ENCODE results near the gene SUGCT. TPM values are rescaled to one million over a fixed set of nuclear protein-coding genes. Genes with fewer than 3 reads are reported as not detected.

SUGCT gene
- total RNA-seq, 1 experiment from 2014 or later = 5.4 TPM

DNA sequence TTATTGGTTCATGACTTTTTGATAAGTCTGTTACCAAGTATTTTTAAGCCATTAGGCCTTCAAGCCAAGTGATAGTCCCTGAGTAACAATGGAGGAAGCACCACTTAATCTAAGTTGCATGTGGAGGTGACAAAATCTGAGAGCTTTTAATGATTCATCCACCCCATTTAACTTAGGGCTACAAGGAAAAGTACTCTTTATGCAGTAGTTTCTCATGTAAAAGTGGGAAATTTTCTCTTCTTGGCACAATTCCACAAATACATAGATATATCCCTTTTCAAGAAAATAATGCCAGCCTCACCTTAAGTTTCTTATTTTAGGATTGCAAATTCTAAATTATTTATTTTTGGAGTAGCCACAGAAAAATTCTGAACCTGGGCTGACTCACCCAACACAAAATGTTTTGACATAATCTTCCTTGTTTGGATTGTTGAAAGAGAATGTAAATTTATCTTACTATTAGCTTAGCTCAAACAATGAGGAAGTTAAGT, 85.7 kb downstream of the SUGCT start:
- no peak overlapping the region for H3K4ac ChIP-seq (ENCODE audit: low read depth, low read length)
- H2AK5ac ChIP-seq (ENCODE audit: insufficient read length, low read length) = no peak overlapping the region
- H2BK12ac ChIP-seq (ENCODE audit: insufficient read length, low read depth, low read length) = no peak overlapping the region
- no peak overlapping the region for H3K9ac ChIP-seq (ENCODE audit: extremely low read depth, insufficient read length, low read length)
- no peak overlapping the region for H3K23ac ChIP-seq (ENCODE audit: insufficient read length, low read depth, low read length)
- no peaks in the 10 kb centered on the region for H3K79me1 ChIP-seq (ENCODE audit: insufficient read depth, low read depth, low read length, poor library complexity, severe bottlenecking)
- Mint-ChIP-seq H3K4me3 (no peak overlapping the region), H3K36me3 (ENCODE audit: insufficient read depth in 1 of 3, low read depth in 3 of 3) (peaks cover 11 to 21% (median 13%) of the 10 kb centered on the region in 3 experiments), H3K9me3 (peaks cover 0 to 2% of the 10 kb centered on the region in 2 experiments; a peak in 2 of 5 replicates), H3K27me3 (ENCODE audit: low read depth) (no peaks in the 10 kb centered on the region), H3K27ac (no peak overlapping the region; a peak in 1 of 7 replicates), H3K4me1 (no peaks in the 10 kb centered on the region)
- no peaks in the 10 kb centered on the region for H3K4me1 ChIP-seq (ENCODE audit: insufficient read depth, low read length)
- H3K56ac ChIP-seq (ENCODE audit: insufficient read length, low read depth, low read length) = no peak overlapping the region
- H2BK20ac ChIP-seq (ENCODE audit: low read depth, low read length, poor library complexity, severe bottlenecking) = no peak overlapping the region
- no peak overlapping the region for H2BK120ac ChIP-seq (ENCODE audit: low read depth, low read length, poor library complexity, severe bottlenecking)
- H4K20me1 ChIP-seq (ENCODE audit: control insufficient read depth, insufficient read depth, insufficient read length) = no peaks in the 10 kb centered on the region
- no peak overlapping the region for H2BK5ac ChIP-seq (ENCODE audit: insufficient read length, low read length)
- no peak overlapping the region for H2BK15ac ChIP-seq (ENCODE audit: low read depth, low read length)
- H3K27me3 ChIP-seq (ENCODE audit: insufficient read depth, low read length) = no peaks in the 10 kb centered on the region
- TF ChIP-seq, protein P1, sequence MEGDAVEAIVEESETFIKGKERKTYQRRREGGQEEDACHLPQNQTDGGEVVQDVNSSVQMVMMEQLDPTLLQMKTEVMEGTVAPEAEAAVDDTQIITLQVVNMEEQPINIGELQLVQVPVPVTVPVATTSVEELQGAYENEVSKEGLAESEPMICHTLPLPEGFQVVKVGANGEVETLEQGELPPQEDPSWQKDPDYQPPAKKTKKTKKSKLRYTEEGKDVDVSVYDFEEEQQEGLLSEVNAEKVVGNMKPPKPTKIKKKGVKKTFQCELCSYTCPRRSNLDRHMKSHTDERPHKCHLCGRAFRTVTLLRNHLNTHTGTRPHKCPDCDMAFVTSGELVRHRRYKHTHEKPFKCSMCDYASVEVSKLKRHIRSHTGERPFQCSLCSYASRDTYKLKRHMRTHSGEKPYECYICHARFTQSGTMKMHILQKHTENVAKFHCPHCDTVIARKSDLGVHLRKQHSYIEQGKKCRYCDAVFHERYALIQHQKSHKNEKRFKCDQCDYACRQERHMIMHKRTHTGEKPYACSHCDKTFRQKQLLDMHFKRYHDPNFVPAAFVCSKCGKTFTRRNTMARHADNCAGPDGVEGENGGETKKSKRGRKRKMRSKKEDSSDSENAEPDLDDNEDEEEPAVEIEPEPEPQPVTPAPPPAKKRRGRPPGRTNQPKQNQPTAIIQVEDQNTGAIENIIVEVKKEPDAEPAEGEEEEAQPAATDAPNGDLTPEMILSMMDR (conservative IDR thresholded peaks at IDR 0.05) = no peak
- no peak overlapping the region for H3T11ph ChIP-seq (ENCODE audit: low read length)
- H3K9me3 ChIP-seq (ENCODE audit: control insufficient read depth, low read depth, low read length) = no peaks in the 10 kb centered on the region
- no peak overlapping the region for H3K27ac ChIP-seq (ENCODE audit: insufficient read length, low read depth, low read length)
- no peak overlapping the region for H3K14ac ChIP-seq (ENCODE audit: insufficient read depth, low read length)
- H4K5ac ChIP-seq (ENCODE audit: insufficient read length, low read depth, low read length) = no peak overlapping the region
- no peak for DNase-seq
- H3K79me2 ChIP-seq (ENCODE audit: insufficient read depth, low read length) = no peaks in the 10 kb centered on the region
- H3K4me2 ChIP-seq (ENCODE audit: insufficient read depth, insufficient read length, low read length) = no peak overlapping the region
- H3K23me2 ChIP-seq (ENCODE audit: insufficient read length, low read depth, low read length, poor library complexity, severe bottlenecking) = no peaks in the 10 kb centered on the region
- no peak overlapping the region for H2AFZ ChIP-seq (ENCODE audit: low read length)
- H4K8ac ChIP-seq (replicated peaks; ENCODE audit: insufficient read length, low read depth, low read length) = no peak overlapping the region
- no peak overlapping the region for H4K91ac ChIP-seq (ENCODE audit: insufficient read length, low read depth, low read length)
- H3K18ac ChIP-seq (ENCODE audit: insufficient read length, low read depth, low read length) = no peak overlapping the region
